OCI-LY3 (cell line): ENCODE results near the gene UNC50.

Source experiments
- H2AFZ ChIP-seq: fragments of 200-600, 300-600 bp; shearing (Covaris generic); 2 replicates; pipeline ENCODE4 v1.6.0; 2014; ENCODE audit warnings: antibody characterized with exemption, low read depth, low read length
- H3K27ac ChIP-seq: fragments of 200-600, 300-600 bp; sonication (generic); 2 replicates; pipeline ENCODE4 v1.5.1; 2014; ENCODE audit warnings: mild to moderate bottlenecking, low read length, moderate library complexity, mixed read lengths
- H3K27me3 ChIP-seq: fragments of 200-600, 300-600 bp; sonication (generic); 2 replicates; pipeline ENCODE4 v1.6.1; 2014; ENCODE audit warnings: low read depth, low read length, mixed read lengths
- H3K36me3 ChIP-seq: fragments of 200-600, 300-600 bp; sonication (generic); replicated peaks from 2 replicates; pipeline ENCODE3; 2014; ENCODE audit warnings: low read depth, low read length, mixed read lengths
- H3K4me1 ChIP-seq: fragments of 300-600, 200-600 bp; sonication (generic); 2 replicates; pipeline ENCODE4 v1.6.1; 2014; ENCODE audit warnings: low read length, mixed read lengths
- H3K4me2 ChIP-seq: fragments of 200-600, 300-600 bp; sonication (generic); 2 replicates; pipeline ENCODE4 v1.6.1; 2014; ENCODE audit warnings: low read length, mixed read lengths
- H3K4me3 ChIP-seq: fragments of 300-600, 200-600 bp; sonication (generic); 2 replicates; pipeline ENCODE4 v1.5.1; 2014; ENCODE audit warnings: antibody characterized with exemption, mild to moderate bottlenecking, low read length, moderate library complexity
- H3K79me2 ChIP-seq: fragments of 300-600, 200-600 bp; shearing (Covaris generic); 2 replicates; pipeline ENCODE4 v1.6.1; 2014; ENCODE audit warnings: mild to moderate bottlenecking, low read length, mixed read lengths
- H3K9ac ChIP-seq: fragments of 300-600, 200-600 bp; shearing (Covaris generic); 2 replicates; pipeline ENCODE4 v1.6.0; 2014; ENCODE audit warnings: mild to moderate bottlenecking, low read length, moderate library complexity
- H3K9me3 ChIP-seq: fragments of 200-600, 300-600 bp; shearing (Covaris generic); 2 replicates; pipeline ENCODE4 v1.6.1; 2014; ENCODE audit warnings: low read length, mixed read lengths; ENCODE audit not compliant: insufficient read depth
- H4K20me1 ChIP-seq: fragments of 200-600, 300-600 bp; sonication (generic); 2 replicates; pipeline ENCODE4 v1.6.1; 2016; ENCODE audit warnings: low read length, mixed read lengths; ENCODE audit not compliant: insufficient read depth
- EZH2phosphoT487 ChIP-seq: fragments of 200-600 bp; shearing (Covaris generic); IDR thresholded peaks from 2 replicates; pipeline ENCODE4 v1.6.1; 2018; ENCODE audit warnings: antibody characterized with exemption, mixed run types, low read depth
- TF ChIP-seq, protein P1 (sequence below): fragments of 200-600, 300-600 bp; sonication (generic); IDR thresholded peaks from 2 replicates; pipeline ENCODE4 v1.5.1; 2014; ENCODE audit warnings: antibody characterized with exemption, low read length, low read depth

UNC50 gene

GRCh38 chr2:98606431-98606830, 2.0 kb upstream of the UNC50 start:
- H3K27me3 ChIP-seq = no peaks in the 10 kb centered on the region
- H3K4me3 ChIP-seq = no peak overlapping the region
- H4K20me1 ChIP-seq = peaks cover 30% of the 10 kb centered on the region
- H2AFZ ChIP-seq = no peak overlapping the region
- H3K9me3 ChIP-seq = no peaks in the 10 kb centered on the region
- H3K9ac ChIP-seq = no peak overlapping the region
- peaks cover 80% of the 10 kb centered on the region for H3K79me2 ChIP-seq
- no peak for TF ChIP-seq EZH2phosphoT487
- H3K36me3 ChIP-seq = peaks cover 25% of the 10 kb centered on the region
- peaks cover 35% of the 10 kb centered on the region for H3K4me1 ChIP-seq
- H3K4me2 ChIP-seq = peak overlapping the region; percentile 99; the same call in 1 of the 2 replicates
- H3K27ac ChIP-seq = no peak overlapping the region

DNA sequence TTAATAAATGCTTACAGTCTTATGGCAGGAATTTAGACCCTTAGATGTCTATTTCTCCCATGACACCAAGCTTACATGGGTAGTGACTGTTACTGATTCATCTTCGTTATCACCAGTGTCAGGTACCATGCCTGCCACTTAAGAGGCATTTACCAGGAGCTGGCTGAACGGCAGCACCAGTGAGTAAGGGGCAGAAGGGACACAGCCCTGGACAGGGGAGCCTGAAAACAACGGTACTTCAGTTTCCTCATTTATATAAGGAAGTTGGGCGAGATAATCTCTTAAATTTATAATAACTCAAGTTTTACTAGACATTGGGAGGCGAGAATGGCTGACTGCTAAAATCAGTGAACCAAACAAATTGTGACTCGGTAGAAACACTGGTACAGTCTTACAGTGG, 1.3 kb upstream of the UNC50 start:
- Histone ChIP-seq H3K27ac (no peak overlapping the region), H2AFZ (no peak overlapping the region), H3K4me2 (peak overlapping the region; percentile 99), H3K9ac (peak overlapping the region; percentile 91), H3K4me1 (peaks cover 35% of the 10 kb centered on the region), H4K20me1 (peaks cover 30% of the 10 kb centered on the region), H3K79me2 (peaks cover 81% of the 10 kb centered on the region), H3K36me3 (peaks cover 27% of the 10 kb centered on the region), H3K9me3 (no peaks in the 10 kb centered on the region), H3K27me3 (no peaks in the 10 kb centered on the region), H3K4me3 (peak overlapping the region; percentile 91)
- TF ChIP-seq EZH2phosphoT487 = no peak
- TF ChIP-seq, protein P1, sequence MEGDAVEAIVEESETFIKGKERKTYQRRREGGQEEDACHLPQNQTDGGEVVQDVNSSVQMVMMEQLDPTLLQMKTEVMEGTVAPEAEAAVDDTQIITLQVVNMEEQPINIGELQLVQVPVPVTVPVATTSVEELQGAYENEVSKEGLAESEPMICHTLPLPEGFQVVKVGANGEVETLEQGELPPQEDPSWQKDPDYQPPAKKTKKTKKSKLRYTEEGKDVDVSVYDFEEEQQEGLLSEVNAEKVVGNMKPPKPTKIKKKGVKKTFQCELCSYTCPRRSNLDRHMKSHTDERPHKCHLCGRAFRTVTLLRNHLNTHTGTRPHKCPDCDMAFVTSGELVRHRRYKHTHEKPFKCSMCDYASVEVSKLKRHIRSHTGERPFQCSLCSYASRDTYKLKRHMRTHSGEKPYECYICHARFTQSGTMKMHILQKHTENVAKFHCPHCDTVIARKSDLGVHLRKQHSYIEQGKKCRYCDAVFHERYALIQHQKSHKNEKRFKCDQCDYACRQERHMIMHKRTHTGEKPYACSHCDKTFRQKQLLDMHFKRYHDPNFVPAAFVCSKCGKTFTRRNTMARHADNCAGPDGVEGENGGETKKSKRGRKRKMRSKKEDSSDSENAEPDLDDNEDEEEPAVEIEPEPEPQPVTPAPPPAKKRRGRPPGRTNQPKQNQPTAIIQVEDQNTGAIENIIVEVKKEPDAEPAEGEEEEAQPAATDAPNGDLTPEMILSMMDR = no peak

- TF ChIP-seq, protein P1 = no peak
- TF ChIP-seq EZH2phosphoT487 = no peak
- Histone ChIP-seq H3K9ac (peak overlapping the region; percentile 91), H3K27me3 (no peaks in the 10 kb centered on the region), H3K27ac (peak overlapping the region; percentile 48), H2AFZ (peak overlapping the region; percentile 81), H4K20me1 (peaks cover 30% of the 10 kb centered on the region), H3K4me3 (peak overlapping the region; percentile 91), H3K9me3 (no peaks in the 10 kb centered on the region), H3K36me3 (peaks cover 27% of the 10 kb centered on the region), H3K4me1 (peaks cover 35% of the 10 kb centered on the region), H3K4me2 (peak overlapping the region; percentile 99), H3K79me2 (peaks cover 81% of the 10 kb centered on the region)
These were observed 661 bp upstream of the UNC50 start for GRCh38 chr2:98607741-98608115.

- Histone ChIP-seq H4K20me1 (peaks cover 26% of the 10 kb centered on the region), H3K27me3 (no peaks in the 10 kb centered on the region), H3K4me2 (peak overlapping the region; percentile 91), H3K9me3 (no peaks in the 10 kb centered on the region), H3K9ac (peak overlapping the region; percentile 91), H3K79me2 (peaks cover 74% of the 10 kb centered on the region), H2AFZ (peak overlapping the region; percentile 83; the same call in 1 of the 2 replicates), H3K27ac (peak overlapping the region; percentile 37), H3K4me3 (peak overlapping the region; percentile 91), H3K4me1 (peaks cover 34% of the 10 kb centered on the region), H3K36me3 (peaks cover 27% of the 10 kb centered on the region)
- no peak for TF ChIP-seq EZH2phosphoT487
- TF ChIP-seq, protein P1 = no peak
These were observed 694 bp downstream of the UNC50 start for GRCh38 chr2:98608962-98609604.
